B cell (primary cell): ENCODE results near the gene ORMDL2. TPM values are rescaled to one million over a fixed set of nuclear protein-coding genes. Genes with fewer than 3 reads are reported as not detected.

Source experiments
- ATAC-seq: fragments of 200-7000 bp; cut with Tn5 transposase; one replicate; pipeline ENCODE4 v1.10.0; 2021; ENCODE audit warnings: low read depth, mild to moderate bottlenecking, moderate number of reproducible peaks, moderate library complexity
- CTCF ChIA-PET: fragments of 350-600 bp; sonication (Branson Sonifier 250); formaldehyde crosslinking; loops from one replicate; lab custom pipeline; 2021; ENCODE audit warnings: antibody characterized with exemption, inconsistent platforms; lab: Charles Lee
- POLR2A ChIA-PET: fragments of 350-600 bp; sonication (Branson Sonifier 250); formaldehyde crosslinking; loops from one replicate; lab custom pipeline; 2021; ENCODE audit warnings: antibody characterized with exemption; lab: Charles Lee
- DNase-seq: peaks from one replicate; pipeline ENCODE4 v3.0.0; 2013
- H2AFZ ChIP-seq: 2 replicates; pipeline ENCODE4 v1.6.1; 2012; ENCODE audit warnings: mild to moderate bottlenecking, low read depth, low read length; ENCODE audit not compliant: insufficient read depth, poor library complexity, severe bottlenecking
- H3K27ac ChIP-seq, 2 donors: 1 replicate in 1 of 2; 2 replicates in 1 of 2; pipeline ENCODE4 v1.5.1; 2012 to 2013; ENCODE audit warnings: low read length in 2 of 2, mild to moderate bottlenecking in 2 of 2, moderate library complexity in 1 of 2
- H3K27me3 ChIP-seq, 4 experiments: fragments of 200-600 bp in 1 of 4; sonication (generic) in 1 of 4; replicated peaks in 1 of 4; 1 replicate in 2 of 4; 2 replicates in 2 of 4; pipeline versions ENCODE4 v1.6.1 to v1.7.0; 2013 to 2016; ENCODE audit warnings: low read length in 3 of 4, mild to moderate bottlenecking in 2 of 4, mixed read lengths in 1 of 4, moderate library complexity in 1 of 4; ENCODE audit not compliant: insufficient read depth in 4 of 4, control insufficient read depth in 3 of 4; ENCODE audit errors: control extremely low read depth in 1 of 4
- H3K36me3 ChIP-seq, 2 experiments: replicated peaks in 1 of 2; 1 replicate in 1 of 2; 2 replicates in 1 of 2; pipeline versions ENCODE4 v1.6.1 to v1.7.1; 2013; ENCODE audit warnings: low read length in 1 of 2; ENCODE audit not compliant: insufficient read depth in 2 of 2, control insufficient read depth in 1 of 2; ENCODE audit errors: control extremely low read depth in 1 of 2, extremely low read depth in 1 of 2
- H3K4me1 ChIP-seq, 2 donors: fragments of 200-600 bp in 1 of 2; sonication (generic) in 1 of 2; 1 replicate in 1 of 2; 2 replicates in 1 of 2; pipeline versions ENCODE4 v1.5.1 to v1.6.1; 2013 to 2017; ENCODE audit warnings: low read length in 2 of 2; ENCODE audit not compliant: control insufficient read depth in 2 of 2, insufficient read depth in 2 of 2
- H3K4me2 ChIP-seq: replicated peaks from 2 replicates; pipeline ENCODE3; 2012; ENCODE audit warnings: mild to moderate bottlenecking, low read depth, low read length; ENCODE audit not compliant: poor library complexity, severe bottlenecking
- H3K4me3 ChIP-seq, 5 experiments: fragments of 200-600 bp in 1 of 5; sonication (generic) in 1 of 5; 1 replicate in 3 of 5; 2 replicates in 2 of 5; pipeline versions ENCODE4 v1.5.1 to v1.7.0; 2011 to 2016; ENCODE audit warnings: low read length in 4 of 5, mild to moderate bottlenecking in 4 of 5, low read depth in 2 of 5, control low read depth in 1 of 5, moderate library complexity in 1 of 5; ENCODE audit not compliant: insufficient read depth in 1 of 5; ENCODE audit errors: control extremely low read depth in 1 of 5, extremely low read depth in 1 of 5
- H3K79me2 ChIP-seq: fragments of 200-600 bp; sonication (generic); one replicate; pipeline ENCODE4 v1.6.0; 2016; ENCODE audit warnings: low read length; ENCODE audit not compliant: control insufficient read depth, insufficient read depth
- H3K9ac ChIP-seq: fragments of 200-600 bp; sonication (generic); 2 replicates; pipeline ENCODE4 v1.6.1; 2017; ENCODE audit warnings: mild to moderate bottlenecking, low read length, moderate library complexity
- H3K9me3 ChIP-seq, 3 donors: one replicate each; pipeline versions ENCODE4 v1.6.1 to v1.7.1; 2013; ENCODE audit warnings: low read length in 2 of 3; ENCODE audit not compliant: control insufficient read depth in 2 of 3, insufficient read depth in 1 of 3; ENCODE audit errors: control extremely low read depth in 1 of 3
- H4K20me1 ChIP-seq: 2 replicates; pipeline ENCODE4 v1.6.0; 2012; ENCODE audit warnings: mild to moderate bottlenecking, low read length; ENCODE audit not compliant: insufficient read depth, control insufficient read depth, poor library complexity, severe bottlenecking
- H3K27ac Mint-ChIP-seq: one replicate; pipeline ENCODE4 v1.8.0; 2021; ENCODE audit warnings: mixed read lengths
- H3K27me3 Mint-ChIP-seq: one replicate; pipeline ENCODE4 v1.8.0; 2021; ENCODE audit warnings: mixed read lengths
- H3K4me1 Mint-ChIP-seq: one replicate; pipeline ENCODE4 v1.8.0; 2021; ENCODE audit warnings: mixed read lengths
- H3K4me3 Mint-ChIP-seq: one replicate; pipeline ENCODE4 v1.8.0; 2021; ENCODE audit warnings: mixed read lengths
- H3K9me3 Mint-ChIP-seq: one replicate; pipeline ENCODE4 v1.8.0; 2022; ENCODE audit warnings: mixed read lengths; ENCODE audit not compliant: insufficient read depth
- EZH2 ChIP-seq: IDR thresholded peaks from 2 replicates; pipeline ENCODE4 v1.6.1; 2012; ENCODE audit warnings: borderline replicate concordance, low read depth, mild to moderate bottlenecking, moderate library complexity, low read length; ENCODE audit not compliant: insufficient read depth, poor library complexity, severe bottlenecking
- WGBS: methylation state at CpG from one replicate; pipeline ENCODE4 v1.1.5; 2013; ENCODE audit warnings: missing lambda C conversion rate; ENCODE audit not compliant: insufficient coverage; 5-methylcytosine and 5-hydroxymethylcytosine counted together
- intact Hi-C: fragments of 100-400 bp; cut with micrococcal nuclease; formaldehyde crosslinking; loops from one replicate; pipeline ENCODE4 v1.10.0; 2022
- polyA plus RNA-seq: library from polyadenylated mRNA; depleted of rRNA; stranded (reverse); fragments of >200 nt; gene quantifications from 2 replicates; pipeline ENCODE4 v1.2.3, GENCODE V29; 2012
- total RNA-seq, 2 donors: library from RNA; stranded (reverse); fragments of 120-200 nt in 1 of 2; gene quantifications; 1 replicate in 1 of 2; 2 replicates in 1 of 2; pipeline versions ENCODE4 v1.2.3 to v1.2.4, GENCODE V29; 2013 to 2022
- TF ChIP-seq, protein P1 (sequence below): fragments of 200-600 bp; IDR thresholded peaks from one replicate; pipeline ENCODE4 v1.8.0; 2022; ENCODE audit warnings: antibody characterized with exemption, mild to moderate bottlenecking

ORMDL2 gene
- total and polyA plus RNA-seq, 2 donors (not counting 1 experiment from before 2014, with no cell fraction given) = 22.7 to 41.9 TPM

DNA sequence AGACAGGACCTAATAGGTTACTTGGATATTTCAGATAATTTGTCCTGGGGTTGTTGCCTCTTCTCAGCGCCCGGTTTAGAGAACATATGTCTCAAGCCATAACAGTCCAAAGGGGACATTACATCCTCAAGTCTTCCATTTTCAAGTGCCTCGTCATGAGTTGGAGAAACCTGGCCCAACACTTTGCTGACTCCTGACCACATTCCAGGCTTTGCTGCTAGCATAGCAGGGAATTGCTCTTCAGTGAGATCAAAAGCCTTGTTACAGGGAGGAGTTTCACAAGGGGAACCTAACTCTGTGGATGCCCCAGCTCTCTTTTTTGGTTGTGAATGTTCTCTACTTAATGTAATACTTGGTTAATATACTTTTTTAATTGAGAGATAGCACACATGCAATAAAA is 33.1 kb downstream of the ORMDL2 start:
- no peaks in the 10 kb centered on the region for H3K4me1 ChIP-seq
- no peak overlapping the region for H2AFZ ChIP-seq
- no peak for ATAC-seq
- H3K4me1 Mint-ChIP-seq = no peaks in the 10 kb centered on the region
- no peaks in the 10 kb centered on the region for H3K9me3 ChIP-seq
- H3K4me3 Mint-ChIP-seq = no peak overlapping the region
- H3K27me3 Mint-ChIP-seq = peaks cover 31% of the 10 kb centered on the region
- ChIA-PET CTCF (no interaction called here), POLR2A (no interaction called here)
- WGBS = 100% methylated on average over 1 of the region's 3 CpGs
- H3K4me2 ChIP-seq = no peak overlapping the region
- H3K9me3 Mint-ChIP-seq = no peaks in the 10 kb centered on the region
- no peaks in the 10 kb centered on the region for H4K20me1 ChIP-seq
- no peak overlapping the region for H3K4me3 ChIP-seq
- no peak overlapping the region for H3K27ac Mint-ChIP-seq
- intact Hi-C loops = no loop called here
- no peak for TF ChIP-seq EZH2
- H3K79me2 ChIP-seq = no peaks in the 10 kb centered on the region
- no peak overlapping the region for H3K9ac ChIP-seq
- no peaks in the 10 kb centered on the region for H3K36me3 ChIP-seq
- no peak overlapping the region for H3K27ac ChIP-seq
- H3K27me3 ChIP-seq = peaks cover 0 to 10% (median 9%) of the 10 kb centered on the region in 4 experiments
- DNase-seq = no peak

DNA sequence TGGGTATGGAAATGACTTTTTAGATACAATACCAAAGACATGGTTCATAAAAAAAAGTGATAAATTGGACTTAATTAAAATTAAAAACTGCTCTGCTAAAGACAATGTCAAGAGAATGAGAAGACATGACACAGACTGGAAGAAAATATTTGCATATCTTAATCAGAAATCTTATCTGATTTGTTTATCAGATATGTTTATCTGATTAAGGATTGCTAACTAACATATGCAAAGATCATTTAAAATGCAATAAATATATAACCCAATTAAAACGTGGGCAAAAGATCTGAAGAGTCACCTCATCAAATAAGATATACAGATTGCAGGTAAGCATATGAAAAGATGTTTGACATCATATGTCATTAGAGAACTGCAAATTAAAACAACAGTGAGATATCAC is 34.9 kb downstream of the ORMDL2 start:
- no peaks in the 10 kb centered on the region for H3K36me3 ChIP-seq

More for the DNA sequence above, 34.9 kb downstream of the ORMDL2 start:
- Histone ChIP-seq H3K27me3 (peaks cover 0 to 10% (median 9%) of the 10 kb centered on the region in 4 experiments), H3K27ac (no peak overlapping the region), H3K9me3 (no peaks in the 10 kb centered on the region), H4K20me1 (no peaks in the 10 kb centered on the region), H3K4me3 (no peak overlapping the region), H3K9ac (no peak overlapping the region), H3K4me2 (no peak overlapping the region), H3K79me2 (no peaks in the 10 kb centered on the region), H2AFZ (no peak overlapping the region), H3K4me1 (no peaks in the 10 kb centered on the region)
- WGBS = no CpG with 5 or more reads among the region's 1 CpG
- Mint-ChIP-seq H3K27me3 (peaks cover 32% of the 10 kb centered on the region), H3K4me1 (no peaks in the 10 kb centered on the region), H3K4me3 (no peak overlapping the region), H3K27ac (no peak overlapping the region), H3K9me3 (no peaks in the 10 kb centered on the region)
- CTCF ChIA-PET = no interaction called here
- TF ChIP-seq, protein P1, sequence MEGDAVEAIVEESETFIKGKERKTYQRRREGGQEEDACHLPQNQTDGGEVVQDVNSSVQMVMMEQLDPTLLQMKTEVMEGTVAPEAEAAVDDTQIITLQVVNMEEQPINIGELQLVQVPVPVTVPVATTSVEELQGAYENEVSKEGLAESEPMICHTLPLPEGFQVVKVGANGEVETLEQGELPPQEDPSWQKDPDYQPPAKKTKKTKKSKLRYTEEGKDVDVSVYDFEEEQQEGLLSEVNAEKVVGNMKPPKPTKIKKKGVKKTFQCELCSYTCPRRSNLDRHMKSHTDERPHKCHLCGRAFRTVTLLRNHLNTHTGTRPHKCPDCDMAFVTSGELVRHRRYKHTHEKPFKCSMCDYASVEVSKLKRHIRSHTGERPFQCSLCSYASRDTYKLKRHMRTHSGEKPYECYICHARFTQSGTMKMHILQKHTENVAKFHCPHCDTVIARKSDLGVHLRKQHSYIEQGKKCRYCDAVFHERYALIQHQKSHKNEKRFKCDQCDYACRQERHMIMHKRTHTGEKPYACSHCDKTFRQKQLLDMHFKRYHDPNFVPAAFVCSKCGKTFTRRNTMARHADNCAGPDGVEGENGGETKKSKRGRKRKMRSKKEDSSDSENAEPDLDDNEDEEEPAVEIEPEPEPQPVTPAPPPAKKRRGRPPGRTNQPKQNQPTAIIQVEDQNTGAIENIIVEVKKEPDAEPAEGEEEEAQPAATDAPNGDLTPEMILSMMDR = no peak
- no peak for TF ChIP-seq EZH2
- DNase-seq = no peak
- ATAC-seq = no peak
- POLR2A ChIA-PET = no interaction called here
- intact Hi-C loops = no loop called here
